ENCODE measurements around the gene NTN1. TPM values are rescaled to one million over a fixed set of nuclear protein-coding genes. Genes with fewer than 3 reads are reported as not detected.

NTN1 gene
- total RNA-seq, 2 experiments from 2014 or later: not detected

- POLR2A ChIA-PET: no interaction called here
Measured at GRCh38 chr17:9144502-9145249, 123.4 kb downstream of the NTN1 start.

DNA sequence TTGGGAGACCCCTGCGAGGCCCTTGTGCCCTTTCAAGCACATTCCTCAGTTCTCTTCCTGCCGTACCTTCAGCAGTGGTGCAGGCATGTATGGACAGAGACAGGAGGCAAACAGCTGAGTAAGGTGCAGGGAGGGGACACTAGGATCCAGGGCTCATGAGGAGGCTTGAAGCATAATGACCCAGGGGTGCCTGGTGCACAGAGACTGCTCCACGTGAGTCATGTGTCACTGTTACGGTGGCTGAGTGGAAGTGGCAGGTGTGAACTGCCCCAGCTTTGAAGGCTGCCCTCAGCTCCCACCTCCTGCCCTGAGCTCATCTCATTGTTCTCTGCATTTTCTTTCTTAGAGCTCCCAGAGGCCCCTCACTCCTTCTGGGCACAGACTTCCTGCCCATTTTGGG, 124.8 kb downstream of the NTN1 start:
- H3K4me3 ChIP-seq (ENCODE audit: low read depth, low read length, poor library complexity, severe bottlenecking): no peak overlapping the region
- no peak for DNase-seq (ENCODE audit: low spot score)
- no peaks in the 10 kb centered on the region for H3K4me1 ChIP-seq (ENCODE audit: insufficient read depth, low read length, poor library complexity, severe bottlenecking)
- H3K4me2 ChIP-seq (ENCODE audit: low read length): no peak overlapping the region
- H2AFZ ChIP-seq (ENCODE audit: low read length): no peak overlapping the region
- H3K9me3 ChIP-seq (ENCODE audit: low read length): no peaks in the 10 kb centered on the region
- no TSS peak for BruUV-seq (replicated peaks)
- no peaks in the 10 kb centered on the region for H3K9me2 ChIP-seq (ENCODE audit: insufficient read depth, low read length)
- H4K20me1 ChIP-seq (ENCODE audit: insufficient read depth, low read length): no peaks in the 10 kb centered on the region
- ChIA-PET POLR2A (interaction anchor here (0.6 kb wide), 1 partner anchor 62 kb away, joined by 3 read pairs; no protein-coding TSS in a partner anchor), CTCF (ENCODE audit: unreplicated experiment) (no interaction called here)
- H3K79me2 ChIP-seq (ENCODE audit: insufficient read depth, low read depth, low read length): no peaks in the 10 kb centered on the region
- no peaks in the 10 kb centered on the region for H3K36me3 ChIP-seq (ENCODE audit: insufficient read depth, low read length)
- H3K27ac ChIP-seq (ENCODE audit: low read depth, low read length, poor library complexity, severe bottlenecking): no peak overlapping the region
- intact Hi-C loops (cut with micrococcal nuclease; ENCODE audit: unreplicated experiment): no loop called here
- TF ChIP-seq, protein P1, sequence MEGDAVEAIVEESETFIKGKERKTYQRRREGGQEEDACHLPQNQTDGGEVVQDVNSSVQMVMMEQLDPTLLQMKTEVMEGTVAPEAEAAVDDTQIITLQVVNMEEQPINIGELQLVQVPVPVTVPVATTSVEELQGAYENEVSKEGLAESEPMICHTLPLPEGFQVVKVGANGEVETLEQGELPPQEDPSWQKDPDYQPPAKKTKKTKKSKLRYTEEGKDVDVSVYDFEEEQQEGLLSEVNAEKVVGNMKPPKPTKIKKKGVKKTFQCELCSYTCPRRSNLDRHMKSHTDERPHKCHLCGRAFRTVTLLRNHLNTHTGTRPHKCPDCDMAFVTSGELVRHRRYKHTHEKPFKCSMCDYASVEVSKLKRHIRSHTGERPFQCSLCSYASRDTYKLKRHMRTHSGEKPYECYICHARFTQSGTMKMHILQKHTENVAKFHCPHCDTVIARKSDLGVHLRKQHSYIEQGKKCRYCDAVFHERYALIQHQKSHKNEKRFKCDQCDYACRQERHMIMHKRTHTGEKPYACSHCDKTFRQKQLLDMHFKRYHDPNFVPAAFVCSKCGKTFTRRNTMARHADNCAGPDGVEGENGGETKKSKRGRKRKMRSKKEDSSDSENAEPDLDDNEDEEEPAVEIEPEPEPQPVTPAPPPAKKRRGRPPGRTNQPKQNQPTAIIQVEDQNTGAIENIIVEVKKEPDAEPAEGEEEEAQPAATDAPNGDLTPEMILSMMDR (conservative IDR thresholded peaks at IDR 0.05; ENCODE audit: low read length): no peak
- no peak for TF ChIP-seq EZH2phosphoT487 (IDR thresholded peaks at IDR 0.05; ENCODE audit: borderline replicate concordance, low read depth, low read length)

More at GRCh38 chr17:9144502-9145249, 123.4 kb downstream of the NTN1 start:
- Histone ChIP-seq H3K9me2 (ENCODE audit: insufficient read depth, low read length) (no peaks in the 10 kb centered on the region), H3K4me1 (ENCODE audit: insufficient read depth, low read length, poor library complexity, severe bottlenecking) (no peaks in the 10 kb centered on the region), H3K9me3 (ENCODE audit: low read length) (no peaks in the 10 kb centered on the region), H3K4me2 (ENCODE audit: low read length) (no peak overlapping the region), H4K20me1 (ENCODE audit: insufficient read depth, low read length) (no peaks in the 10 kb centered on the region), H3K27ac (ENCODE audit: low read depth, low read length, poor library complexity, severe bottlenecking) (no peak overlapping the region), H3K79me2 (ENCODE audit: insufficient read depth, low read depth, low read length) (no peaks in the 10 kb centered on the region), H2AFZ (ENCODE audit: low read length) (no peak overlapping the region), H3K4me3 (ENCODE audit: low read depth, low read length, poor library complexity, severe bottlenecking) (no peak overlapping the region), H3K36me3 (ENCODE audit: insufficient read depth, low read length) (no peaks in the 10 kb centered on the region)
- TF ChIP-seq, protein P1 (conservative IDR thresholded peaks at IDR 0.05; ENCODE audit: low read length): no peak
- TF ChIP-seq EZH2phosphoT487 (IDR thresholded peaks at IDR 0.05; ENCODE audit: borderline replicate concordance, low read depth, low read length): no peak
- BruUV-seq (replicated peaks): no TSS peak
- DNase-seq (ENCODE audit: low spot score): no peak
- intact Hi-C loops (cut with micrococcal nuclease; ENCODE audit: unreplicated experiment): no loop called here
- CTCF ChIA-PET (ENCODE audit: unreplicated experiment): no interaction called here

- no peaks in the 10 kb centered on the region for H3K9me2 ChIP-seq (ENCODE audit: insufficient read depth, low read length)
- H4K20me1 ChIP-seq (ENCODE audit: insufficient read depth, low read length): no peaks in the 10 kb centered on the region
- TF ChIP-seq, protein P1 (conservative IDR thresholded peaks at IDR 0.05; ENCODE audit: low read length): no peak
- TF ChIP-seq EZH2phosphoT487 (IDR thresholded peaks at IDR 0.05; ENCODE audit: borderline replicate concordance, low read depth, low read length): no peak
- no peak overlapping the region for H2AFZ ChIP-seq (ENCODE audit: low read length)
- ChIA-PET CTCF (ENCODE audit: unreplicated experiment) (no interaction called here), POLR2A (interaction anchor here (0.5 kb wide), 1 partner anchor 366 kb away, joined by 4 read pairs; no protein-coding TSS in a partner anchor)
- no peak overlapping the region for H3K4me2 ChIP-seq (ENCODE audit: low read length)
- no peaks in the 10 kb centered on the region for H3K36me3 ChIP-seq (ENCODE audit: insufficient read depth, low read length)
- no peaks in the 10 kb centered on the region for H3K9me3 ChIP-seq (ENCODE audit: low read length)
- no peak for DNase-seq (ENCODE audit: low spot score)
- no peak overlapping the region for H3K27ac ChIP-seq (ENCODE audit: low read depth, low read length, poor library complexity, severe bottlenecking)
- BruUV-seq (replicated peaks): no TSS peak
- no peaks in the 10 kb centered on the region for H3K4me1 ChIP-seq (ENCODE audit: insufficient read depth, low read length, poor library complexity, severe bottlenecking)
- no peak overlapping the region for H3K4me3 ChIP-seq (ENCODE audit: low read depth, low read length, poor library complexity, severe bottlenecking)
- H3K79me2 ChIP-seq (ENCODE audit: insufficient read depth, low read depth, low read length): no peaks in the 10 kb centered on the region
- intact Hi-C loops (cut with micrococcal nuclease; ENCODE audit: unreplicated experiment): no loop called here
Measured at GRCh38 chr17:9148905-9149525, 127.7 kb downstream of the NTN1 start.

Measured in OCI-LY7 (cell line).